ENCODE results near the gene DEPDC7.
A peak's percentile ranks its signal among the peaks of the same experiment; 100 is the strongest.
"Not testable (repeated sequence)": the region's sequence is repeated elsewhere in the genome, so short reads cannot be mapped to it uniquely, and the experiment has no call there.

DEPDC7 gene

DNA sequence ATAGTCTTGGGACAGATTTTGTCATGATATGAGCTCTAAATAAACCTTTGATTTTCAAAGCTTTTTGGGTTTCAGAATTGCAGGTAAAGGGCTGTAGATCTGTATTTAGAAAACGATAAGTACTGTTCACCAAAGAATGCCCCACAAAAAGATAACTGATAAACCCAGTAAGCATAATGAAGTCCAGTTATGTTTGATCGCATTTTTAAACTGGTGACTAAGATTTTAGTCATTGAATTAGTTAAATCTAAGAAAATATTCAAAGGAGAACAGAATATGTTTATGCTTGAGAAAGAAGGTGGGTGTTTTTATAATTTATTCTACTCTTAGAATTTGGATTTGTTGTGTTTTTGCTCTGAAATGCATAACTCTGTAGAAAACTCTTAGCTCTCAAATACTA lies 11.6 kb downstream of the DEPDC7 start:
- DNase-seq: no peak

DNA sequence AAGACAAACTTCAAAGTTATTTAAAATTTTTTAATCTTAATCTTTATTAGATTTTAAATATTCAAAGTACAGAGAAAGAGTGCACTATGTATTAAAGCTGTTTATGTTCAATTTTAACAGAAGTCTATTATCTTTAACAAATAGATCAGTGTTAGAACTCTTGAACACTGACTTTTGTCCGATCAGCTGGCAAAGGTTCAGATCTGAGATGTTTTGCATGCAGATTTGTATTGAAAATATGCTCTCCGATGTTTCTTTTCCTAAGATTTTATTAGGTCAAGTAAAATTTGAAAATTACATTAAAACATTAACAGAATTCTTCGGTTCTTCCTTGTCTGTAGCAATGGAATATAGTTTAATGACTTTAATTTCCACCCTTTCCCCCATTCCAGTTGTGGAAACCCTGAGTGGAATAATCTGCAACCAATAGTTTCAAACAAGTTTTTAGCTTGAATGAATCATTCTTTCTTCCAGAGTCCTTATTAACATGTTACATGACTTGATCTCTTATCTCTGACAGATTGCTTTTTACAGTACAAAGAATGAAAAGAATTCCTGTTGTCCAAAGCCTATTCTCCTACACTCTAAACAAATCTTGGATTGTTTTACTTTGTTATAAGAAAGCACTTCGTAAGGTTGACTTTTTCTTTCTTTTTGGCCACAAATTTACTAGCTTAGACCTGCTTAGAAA lies 12.3 kb downstream of the DEPDC7 start:
- DNase-seq: no peak

DNA sequence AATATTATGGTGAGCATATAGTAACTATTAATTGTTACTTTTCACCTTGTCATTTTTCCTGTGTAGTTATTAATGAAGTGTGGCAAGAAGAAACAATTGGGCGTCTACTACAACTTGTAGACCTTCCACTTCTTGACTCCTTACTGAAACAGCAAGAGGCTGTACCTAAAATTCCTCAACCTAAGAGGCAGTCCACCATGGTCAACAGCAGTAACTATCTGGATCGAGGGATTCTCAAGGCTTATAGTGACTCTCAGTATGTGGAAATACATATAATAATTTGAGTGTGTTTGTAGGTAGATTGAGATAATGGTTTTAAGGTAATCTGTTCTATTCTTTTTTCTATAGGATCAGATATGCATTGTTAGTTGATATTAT lies 12.8 kb downstream of the DEPDC7 start:
- no peak for DNase-seq

DNA sequence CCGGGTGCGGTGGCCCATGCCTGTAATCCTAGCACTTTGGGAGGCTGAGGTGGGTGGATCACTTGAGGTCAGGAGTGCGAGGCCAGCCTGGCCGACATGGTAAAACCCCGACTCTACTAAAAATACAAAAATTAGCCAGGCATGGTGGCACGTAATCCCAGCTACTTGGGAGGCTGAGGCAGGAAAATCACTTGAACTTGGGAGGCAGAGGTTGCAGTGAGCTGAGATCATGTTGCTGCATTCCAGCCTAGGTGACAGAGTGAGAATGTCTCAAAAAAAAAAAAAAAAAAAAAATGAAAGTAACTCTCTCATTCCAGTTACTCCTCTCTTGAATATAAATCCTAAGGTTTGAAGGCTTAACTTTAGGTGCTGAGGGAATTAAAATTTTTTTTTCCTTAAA lies 13.5 kb downstream of the DEPDC7 start:
- not testable (repeated sequence) for DNase-seq

DNA sequence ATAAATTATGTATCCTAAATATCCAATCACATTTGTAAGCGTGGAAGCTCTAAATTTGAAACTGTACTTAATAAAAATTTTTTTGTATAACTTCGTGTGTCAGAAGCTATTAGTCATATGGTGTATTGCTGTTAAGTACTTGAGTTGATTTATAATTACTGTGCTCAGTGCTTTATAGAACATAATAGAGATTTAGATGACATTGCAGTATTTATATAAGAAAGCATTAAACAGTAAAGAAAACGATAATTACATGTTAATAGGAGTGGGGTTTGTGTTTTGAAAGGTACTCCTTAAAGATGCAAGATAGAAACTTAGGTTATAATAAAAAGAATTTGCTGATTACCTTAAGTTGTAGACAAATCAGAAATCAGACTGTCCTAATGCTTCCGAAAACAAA lies 17.8 kb downstream of the DEPDC7 start:
- no peak for DNase-seq

DNA sequence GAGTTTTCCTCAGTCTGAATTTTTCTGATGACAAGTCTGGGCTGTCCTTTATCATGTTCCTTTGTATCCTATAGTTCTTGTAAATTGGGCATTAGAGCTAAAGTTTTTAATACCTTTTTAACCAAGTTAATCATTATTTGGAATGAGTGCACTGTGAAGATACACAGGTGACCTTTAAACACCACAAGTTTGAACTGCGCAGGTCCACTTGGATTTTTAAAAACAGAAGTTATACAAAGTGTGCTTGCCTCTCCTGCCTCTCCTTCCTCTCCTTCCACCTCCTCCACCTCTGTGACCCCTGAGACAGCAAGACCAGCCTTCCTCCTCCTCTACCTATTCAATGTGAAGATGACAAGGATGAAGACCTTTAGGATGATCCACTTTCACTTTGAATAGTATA lies 19.3 kb downstream of the DEPDC7 start:
- DNase-seq: no peak

DNA sequence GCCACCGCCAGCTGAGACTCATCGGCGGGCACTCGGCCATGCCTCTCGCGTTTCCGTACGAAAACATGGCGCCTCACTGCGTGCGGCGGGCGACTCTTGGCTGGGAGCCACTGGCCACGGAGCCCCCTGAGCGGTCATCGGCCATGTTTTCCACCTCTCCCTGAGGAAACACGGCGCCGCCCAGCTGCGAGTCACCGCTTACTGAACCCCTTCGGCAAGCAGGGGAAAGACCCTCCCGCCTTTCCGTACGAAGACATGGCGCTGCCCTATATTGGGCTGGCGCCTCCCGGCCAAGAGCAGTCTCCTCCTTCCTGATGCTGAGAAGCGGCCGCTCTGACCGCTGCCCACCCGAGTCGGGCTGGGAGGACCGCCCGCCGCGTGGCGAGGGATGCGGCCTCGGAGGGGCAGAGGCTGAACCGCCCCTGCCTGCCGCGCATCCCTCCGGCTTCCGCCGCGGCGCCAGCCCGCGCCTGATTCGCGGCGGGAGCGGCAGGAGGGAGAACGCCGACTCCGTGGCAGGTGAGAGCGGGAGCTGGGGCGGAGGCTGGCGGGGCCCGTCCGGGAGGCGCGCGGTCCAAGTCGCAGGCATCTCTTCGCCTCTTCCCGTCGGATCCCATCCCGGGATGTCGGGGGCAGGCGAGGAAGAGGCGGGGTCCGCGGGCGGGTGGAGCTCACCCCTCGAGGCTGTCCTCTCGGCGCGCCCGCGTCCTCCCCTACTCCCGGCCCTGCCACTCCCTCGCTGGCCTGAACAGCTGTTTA lies 23.8 kb downstream of the DEPDC7 start, which contains the start of gene TCP11L1:
Gene TCP11L1, plus strand, starts transcription at position 299 of the 759 bp plus-strand sequence. CDS start 4,202 bp downstream, outside the sequence.
- DNase-seq: peak; percentile 98

DNA sequence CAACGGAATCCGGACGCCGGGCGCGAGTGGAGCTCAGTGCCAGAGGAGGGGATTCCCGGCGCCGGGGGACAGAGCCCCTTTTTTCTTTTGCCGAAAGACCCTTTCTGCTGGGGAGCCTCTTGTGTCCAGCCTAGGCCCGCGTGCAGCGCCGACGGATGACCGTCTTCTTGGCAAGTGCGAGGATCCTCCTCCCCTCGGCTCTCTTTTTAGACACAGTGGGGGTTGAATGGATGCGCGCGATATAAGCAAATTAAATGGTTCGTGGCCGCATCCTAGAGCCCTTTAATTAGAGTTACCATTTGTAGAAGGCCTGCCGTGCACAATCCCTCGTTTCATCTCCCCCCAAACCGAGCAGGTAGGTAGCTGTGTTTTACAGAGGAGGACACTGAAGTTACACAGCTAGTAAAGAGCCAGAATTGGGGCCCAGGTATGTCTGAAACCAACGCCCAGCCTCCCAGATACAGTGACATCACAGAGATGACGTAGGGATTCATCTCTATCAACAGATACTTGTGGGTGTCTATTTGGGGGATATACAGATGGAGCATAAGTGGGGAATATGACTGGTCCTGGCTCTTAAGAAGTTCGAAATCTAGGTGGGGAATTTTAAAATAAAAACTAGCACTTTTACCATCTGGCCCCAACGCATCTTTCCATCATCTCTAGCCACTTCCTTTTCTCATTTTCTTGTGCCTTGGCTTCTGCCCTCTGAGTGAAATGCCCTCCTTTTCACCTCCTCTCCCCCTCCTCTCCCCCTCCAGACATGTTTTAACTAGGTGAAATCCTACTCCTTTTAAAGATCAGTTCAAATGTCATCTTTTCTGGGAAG lies 24.6 kb downstream of the DEPDC7 start:
- no peak for DNase-seq

DNA sequence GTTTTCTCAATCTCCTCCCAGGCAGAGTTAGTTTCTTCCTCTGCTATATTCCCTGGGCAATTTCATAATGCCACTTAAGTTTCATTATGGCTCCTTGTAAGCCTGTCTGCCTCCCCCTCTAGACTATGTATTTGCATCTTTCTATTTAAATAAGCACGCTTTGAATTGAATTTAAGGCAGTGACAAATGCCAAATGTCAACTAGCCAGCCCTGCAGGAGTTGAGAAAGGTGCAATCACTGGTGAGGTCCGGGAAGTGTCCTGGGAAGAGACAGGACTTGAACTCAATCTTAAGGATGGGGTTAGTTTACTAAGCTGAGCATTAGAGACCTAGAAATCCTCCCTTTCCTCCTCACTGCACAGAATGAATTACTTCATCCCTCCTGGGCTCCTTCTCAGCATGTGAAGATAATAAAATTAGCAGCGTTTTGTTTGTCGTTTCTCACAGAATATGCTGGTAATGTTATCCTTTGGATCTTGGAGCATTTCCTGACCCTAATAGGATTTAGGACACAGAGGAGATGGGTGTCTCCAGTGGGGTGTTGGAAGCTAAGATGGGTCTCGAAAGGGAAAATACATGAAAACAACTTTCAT lies 25.3 kb downstream of the DEPDC7 start:
- DNase-seq: peak; percentile 6

DNA sequence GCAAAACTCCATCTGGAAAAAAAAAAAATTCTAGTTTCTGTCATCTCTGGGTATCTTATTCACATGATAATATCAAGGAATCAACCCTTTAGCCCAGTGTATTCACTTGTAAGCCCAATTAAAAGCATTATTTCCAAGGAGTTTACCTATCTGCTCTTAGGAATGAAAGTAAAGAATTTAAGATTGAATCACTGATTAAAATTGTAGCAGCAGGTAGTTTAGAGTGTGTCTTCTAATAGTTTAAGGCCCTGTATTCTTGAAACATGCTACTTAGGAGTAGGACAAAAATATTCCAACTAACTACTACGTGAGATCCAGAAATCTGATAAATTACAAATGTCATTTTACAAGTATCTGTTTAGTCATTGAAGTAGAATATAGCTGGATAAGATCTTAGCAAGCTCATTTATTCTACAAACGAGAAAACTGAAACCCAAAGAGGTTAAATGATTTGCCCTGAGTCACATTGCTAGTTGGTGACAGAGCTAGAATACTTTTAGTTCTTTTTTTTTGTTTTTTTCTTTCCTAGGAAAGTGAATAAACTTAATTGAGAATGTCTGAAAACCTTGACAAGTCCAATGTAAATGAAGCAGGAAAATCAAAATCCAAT lies 27.6 kb downstream of the DEPDC7 start:
- DNase-seq: no peak

DNA sequence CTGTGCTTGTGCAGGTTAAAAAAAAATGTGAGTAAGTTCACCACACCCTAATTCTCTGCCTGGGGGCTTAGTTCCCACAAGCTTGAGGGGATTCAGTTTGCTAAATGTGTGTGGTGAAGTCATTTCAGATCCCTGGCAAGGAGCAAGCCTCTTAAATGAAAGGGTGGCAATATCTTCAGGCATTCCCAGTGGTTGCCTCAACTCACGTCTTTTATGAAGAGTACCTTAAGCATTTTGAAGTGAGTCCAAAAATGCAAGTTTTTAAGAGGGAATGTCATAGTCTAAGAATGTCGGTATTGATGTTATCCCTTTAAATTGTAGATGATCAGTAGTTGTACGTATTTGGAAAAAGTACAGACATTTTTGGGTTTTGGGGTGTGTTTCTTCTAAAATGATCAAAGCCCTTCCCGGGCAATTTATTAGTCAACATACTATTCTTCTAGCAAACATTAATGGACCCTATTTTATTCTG lies 28.6 kb downstream of the DEPDC7 start:
- DNase-seq: no peak

DNA sequence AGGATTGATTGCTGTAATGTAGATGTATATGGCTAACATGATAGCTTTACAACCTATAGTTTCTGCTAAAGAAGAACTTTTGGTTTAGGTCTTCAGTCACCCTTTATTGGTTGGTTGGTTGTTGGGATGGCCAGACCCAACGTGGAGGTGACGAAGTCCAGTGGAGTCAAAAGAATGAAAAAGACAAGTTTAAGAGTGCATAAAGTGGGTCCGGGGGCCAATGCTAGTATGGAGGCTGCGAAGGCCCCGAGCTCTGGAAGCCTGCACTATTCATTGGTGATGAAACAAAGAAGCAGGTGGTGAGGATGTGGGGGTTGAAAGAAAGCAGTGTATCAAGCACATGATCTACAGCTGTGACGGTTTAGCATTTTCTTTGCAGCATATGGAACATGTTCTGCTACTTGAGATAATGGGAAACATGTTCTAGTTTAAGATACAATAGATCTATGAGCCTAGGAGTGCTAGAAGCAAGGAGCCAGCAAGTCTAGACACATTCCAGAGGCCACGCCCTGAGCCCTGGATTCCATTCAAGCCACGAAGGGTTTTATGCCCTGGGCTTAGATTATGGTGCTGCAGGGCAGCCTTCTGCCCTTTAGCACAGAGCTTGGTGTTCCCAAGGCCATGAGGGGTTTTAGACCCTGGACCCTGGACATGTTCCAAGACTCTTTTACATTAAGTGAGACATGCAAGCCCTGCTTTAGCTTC lies 30.0 kb downstream of the DEPDC7 start:
- no peak for DNase-seq

DNA sequence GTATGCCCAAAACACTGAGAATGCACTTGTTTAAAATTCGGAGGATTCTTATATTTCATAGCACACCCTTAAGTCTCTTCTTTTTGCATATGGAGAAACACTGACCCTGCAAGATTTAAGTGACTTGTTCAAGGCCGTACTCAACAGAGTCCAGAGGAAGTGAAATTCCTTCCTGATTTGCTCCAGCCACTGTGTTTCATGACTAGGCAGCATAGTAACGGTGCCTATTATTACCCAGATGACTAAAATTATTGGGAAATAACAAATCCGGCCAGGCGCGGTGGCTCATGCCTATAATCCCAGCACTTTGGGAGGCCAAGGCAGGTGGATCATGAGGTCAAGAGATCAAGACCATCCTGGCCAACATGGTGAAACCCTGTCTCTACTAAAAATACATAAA lies 33.0 kb downstream of the DEPDC7 start:
- not testable (repeated sequence) for DNase-seq

DNA sequence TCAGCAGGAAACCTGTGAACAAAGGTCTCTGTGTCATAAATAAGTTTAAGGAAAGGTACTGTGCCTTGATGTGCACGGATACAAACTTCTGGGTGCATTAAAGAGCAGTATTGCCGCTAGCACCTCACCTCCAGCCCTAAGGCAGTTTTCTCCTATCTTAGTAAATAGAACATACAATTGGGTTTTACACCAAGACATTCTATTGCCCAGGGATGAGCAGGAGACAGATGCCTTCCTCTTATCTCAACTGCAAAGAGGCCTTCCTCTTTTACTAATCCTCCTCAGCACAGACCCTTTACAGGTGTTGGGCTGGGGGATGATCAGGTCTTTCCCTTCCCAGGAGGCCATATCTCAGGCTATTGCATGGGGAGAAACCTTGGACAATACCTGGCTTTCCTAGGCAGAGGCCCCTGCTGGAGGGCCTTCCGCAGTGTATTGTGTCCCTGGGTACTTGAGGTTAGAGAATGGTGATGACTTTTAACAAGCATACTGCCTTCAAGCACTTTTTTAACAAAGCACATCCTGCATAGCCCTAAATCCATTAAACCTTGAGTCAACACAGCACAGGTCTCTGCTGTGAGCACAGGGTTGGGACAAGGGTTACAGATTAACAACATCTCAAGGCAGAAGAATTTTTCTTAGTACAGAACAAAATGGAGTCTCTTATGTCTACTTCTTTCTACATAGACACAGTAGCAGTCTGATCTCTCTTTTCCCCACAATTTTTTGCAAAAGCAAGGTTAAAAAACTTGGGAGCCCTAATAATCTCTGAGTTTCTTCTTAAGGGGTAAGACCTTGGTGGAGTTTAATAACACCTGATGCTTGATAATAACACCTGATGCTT lies 34.1 kb downstream of the DEPDC7 start:
- DNase-seq: not testable (repeated sequence)

DNA sequence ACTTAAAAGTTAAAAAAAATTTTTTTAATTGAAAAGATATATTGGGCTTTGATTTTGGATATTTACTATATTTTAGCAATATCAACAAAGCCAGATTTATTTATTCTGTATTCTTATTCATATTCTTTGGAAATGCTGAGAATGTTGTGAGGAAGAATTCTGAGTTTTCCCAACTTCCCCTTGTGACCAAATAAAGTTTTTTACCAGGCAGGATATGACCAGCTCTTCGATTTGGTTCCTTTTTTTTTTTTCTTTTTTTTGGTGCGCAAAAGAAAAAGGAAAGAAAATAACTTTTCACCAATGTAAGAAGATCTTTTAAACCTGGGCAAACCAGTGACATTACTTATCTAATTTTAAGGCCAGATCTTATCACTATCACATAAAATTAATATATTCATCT lies 36.6 kb downstream of the DEPDC7 start:
- no peak for DNase-seq

DNA sequence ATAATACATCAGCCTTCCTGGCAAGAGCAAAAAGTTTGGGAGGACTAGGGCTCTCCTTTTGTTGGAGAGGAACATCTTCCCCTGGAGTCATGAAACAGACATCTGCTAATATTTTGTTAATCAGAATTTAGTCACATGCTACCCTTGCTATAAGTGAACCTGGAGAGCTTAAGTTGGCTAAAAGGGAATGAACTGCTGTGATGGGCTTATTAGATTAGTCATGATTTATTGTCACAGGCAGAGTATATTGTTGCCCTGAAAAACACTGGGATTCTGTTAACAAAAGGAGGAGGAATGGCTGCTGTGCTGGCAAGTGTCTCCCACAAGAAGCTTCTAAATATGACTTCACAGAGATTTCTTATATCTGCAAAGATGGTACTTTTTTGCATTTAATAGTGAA lies 39.7 kb downstream of the DEPDC7 start:
- no peak for DNase-seq

DNA sequence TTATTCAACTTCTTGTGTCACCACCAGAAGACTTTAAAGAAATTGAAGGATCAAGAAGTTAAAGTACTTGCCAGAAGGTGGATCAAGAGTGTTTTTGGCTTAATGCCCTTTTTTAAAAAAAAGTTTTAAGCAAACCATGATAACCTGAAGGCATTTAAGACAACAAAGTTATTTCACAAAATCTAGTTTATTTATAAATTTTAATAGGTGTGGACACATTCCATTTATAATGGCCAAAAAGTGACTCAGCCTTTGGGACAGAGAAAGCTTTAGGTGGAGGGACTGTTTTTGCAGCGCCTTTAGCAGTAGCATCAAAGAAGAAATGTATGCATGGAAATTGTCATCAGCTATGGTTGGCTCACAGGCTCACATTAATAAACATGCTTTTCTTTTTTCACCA lies 41.6 kb downstream of the DEPDC7 start:
- DNase-seq: no peak

DNA sequence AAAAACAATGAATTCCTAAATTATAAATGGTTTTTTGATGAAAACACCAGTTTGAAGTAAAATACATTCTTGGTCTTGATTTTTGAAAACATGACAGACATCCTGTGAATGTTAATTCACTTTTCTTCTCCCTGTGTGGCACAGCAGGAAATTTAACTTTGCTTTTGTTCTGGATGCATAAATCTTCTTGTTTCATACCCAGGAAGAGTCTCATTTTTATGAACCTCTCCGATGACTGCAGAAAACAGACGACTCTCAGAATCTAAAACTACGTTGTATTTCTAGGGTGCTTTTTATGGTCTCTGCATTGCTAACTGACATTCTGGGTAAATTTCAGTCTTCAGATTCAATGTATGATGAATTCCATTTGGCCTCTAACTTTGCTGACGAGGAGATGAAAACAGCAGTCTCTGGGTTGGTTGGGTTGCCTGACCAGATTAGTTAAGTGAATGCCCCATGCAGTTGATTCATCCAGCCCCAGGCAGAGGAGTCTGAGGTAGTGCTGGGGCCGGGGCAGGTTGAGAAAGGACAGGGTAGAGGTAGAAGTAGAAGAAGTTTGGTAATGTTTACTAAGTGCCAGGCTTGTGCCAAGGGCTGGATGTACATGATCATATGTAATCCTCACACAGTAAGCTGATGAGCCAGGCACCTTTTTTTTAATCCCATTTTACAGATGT lies 43.8 kb downstream of the DEPDC7 start:
- no peak for DNase-seq

DNA sequence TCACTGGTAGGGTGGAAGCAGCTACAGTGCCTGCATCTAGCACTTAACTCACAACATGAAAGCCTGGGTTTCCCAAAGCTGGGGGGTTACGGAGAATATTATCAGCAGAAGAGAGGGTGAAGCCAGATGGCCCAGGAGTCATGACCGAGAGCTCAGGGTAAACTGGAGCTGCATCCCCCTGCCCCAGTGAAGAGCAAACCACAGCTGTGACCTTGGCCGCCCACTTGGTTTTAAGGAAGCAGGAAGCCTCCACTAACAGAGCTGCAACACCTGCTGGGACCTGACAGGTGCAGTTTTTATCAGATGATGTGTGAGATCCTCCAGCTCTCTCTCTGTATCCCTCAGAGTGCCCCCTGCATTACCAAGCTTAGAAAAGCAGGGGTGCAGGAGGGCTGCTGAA lies 44.6 kb downstream of the DEPDC7 start:
- no peak for DNase-seq

DNA sequence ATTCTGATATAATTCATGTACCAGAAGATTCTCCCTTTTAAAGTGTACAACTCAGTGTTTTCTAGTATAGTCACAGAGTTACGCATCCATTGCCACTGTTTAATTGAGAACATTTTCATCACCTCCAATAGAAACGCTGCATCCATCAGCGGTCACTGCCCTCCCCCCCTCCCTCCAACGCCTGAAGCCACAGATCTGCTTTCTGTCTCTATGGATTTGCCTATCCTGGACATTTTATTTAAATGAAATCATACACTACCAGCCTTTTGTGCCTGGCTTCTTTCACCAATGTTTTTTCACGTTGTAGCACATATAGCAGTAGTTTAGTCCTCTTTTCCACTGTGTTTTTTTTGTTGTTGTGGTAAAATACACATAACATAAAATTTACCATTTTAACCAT lies 46.5 kb downstream of the DEPDC7 start:
- no peak for DNase-seq
